RWPE1 (cell line): Measurements from ENCODE around the gene PILRA.
"Not testable (repeated sequence)": the region's sequence is repeated elsewhere in the genome, so short reads cannot be mapped to it uniquely, and the experiment has no call there.

Experiments
- CTCF ChIA-PET: fragments of 350-600 bp; sonication (Branson Sonifier 250); formaldehyde crosslinking; extraction: SDS; loops from one replicate; lab custom pipeline; 2021; lab: Yijun Ruan, JAX
- POLR2A ChIA-PET: fragments of 400-600 bp; formaldehyde crosslinking; extraction: SDS; loops from one replicate; lab custom pipeline; 2020; ENCODE audit warnings: antibody characterized with exemption; ENCODE audit not compliant: low non-redundant PET; lab: Yijun Ruan, JAX
- DNase-seq: peaks from one replicate; pipeline ENCODE4 v3.0.0; 2012; ENCODE audit warnings: low spot score
- H3K27ac ChIP-seq: fragments of 450-650 bp; 2 replicates; pipeline ENCODE4 v1.5.1; 2017
- CTCF ChIP-seq: fragments of 450-650 bp; conservative IDR thresholded peaks from 2 replicates; pipeline ENCODE4 v1.5.1; 2017; ENCODE audit warnings: low read depth, mild to moderate bottlenecking

The PILRA gene

GRCh38 chr7:100344560-100345287, 28.6 kb upstream of the PILRA start:
- H3K27ac ChIP-seq: peak overlapping the region; percentile 69
- TF ChIP-seq CTCF: peak; percentile 78
- DNase-seq, POLR2A ChIA-PET: not testable (repeated sequence)
- CTCF ChIA-PET: interaction anchor here (0.6 to 1.1 kb wide), 2 partner anchors 73 to 113 kb away, joined by 3 to 4 read pairs; no protein-coding TSS in a partner anchor

GRCh38 chr7:100345288-100345672, 28.0 kb upstream of the PILRA start:
- POLR2A ChIA-PET, DNase-seq: not testable (repeated sequence)
- CTCF ChIA-PET: interaction anchor here (0.6 to 1.1 kb wide), 4 partner anchors 58 to 213 kb away, joined by 3 to 7 read pairs (median 4); no protein-coding TSS in a partner anchor
- H3K27ac ChIP-seq: peak overlapping the region; percentile 69
- peak; percentile 53; the same call in 1 of the 2 replicates for TF ChIP-seq CTCF

GRCh38 chr7:100346921-100347320, 26.4 kb upstream of the PILRA start:
- no peak for TF ChIP-seq CTCF
- ChIA-PET POLR2A (no interaction called here), CTCF (interaction anchor here (0.6 kb wide), 1 partner anchor 1506 kb away, joined by 3 read pairs; no protein-coding TSS in a partner anchor)
- no peak for DNase-seq
- peak overlapping the region; percentile 16 for H3K27ac ChIP-seq

GRCh38 chr7:100348805-100349204, 24.5 kb upstream of the PILRA start:
- ChIA-PET POLR2A (no interaction called here), CTCF (no interaction called here)
- no peak for DNase-seq
- no peak overlapping the region for H3K27ac ChIP-seq
- TF ChIP-seq CTCF: no peak

- ChIA-PET CTCF (no interaction called here), POLR2A (no interaction called here)
- H3K27ac ChIP-seq: peak overlapping the region; percentile 4; the same call in 1 of the 2 replicates
- no peak for TF ChIP-seq CTCF
- DNase-seq: no peak
Observed at GRCh38 chr7:100349757-100350156, 23.5 kb upstream of the PILRA start.

- H3K27ac ChIP-seq: no peak overlapping the region
- POLR2A ChIA-PET: no interaction called here
- TF ChIP-seq CTCF: no peak
- CTCF ChIA-PET: no interaction called here
- DNase-seq: no peak
Observed at GRCh38 chr7:100351657-100352058, 21.6 kb upstream of the PILRA start.

GRCh38 chr7:100352230-100352781, 21.0 kb upstream of the PILRA start:
- H3K27ac ChIP-seq, DNase-seq, POLR2A ChIA-PET, CTCF ChIA-PET: not testable (repeated sequence)
